Fibroblast of pulmonary artery (primary cell): ENCODE data around the gene FRMD4A.
A peak's percentile ranks its signal among the peaks of the same experiment; 100 is the strongest.

Experiments
- DNase-seq: peaks from one replicate; pipeline ENCODE4 v3.0.0-alpha.2; 2010; ENCODE audit warnings: low read depth
- H3K4me3 ChIP-seq: replicated peaks from 2 replicates; pipeline ENCODE4 v1.5.1; 2011; ENCODE audit warnings: low read depth, mild to moderate bottlenecking, control low read depth, low read length, moderate library complexity
- TF ChIP-seq, protein P1 (sequence below): IDR thresholded peaks from 2 replicates; pipeline ENCODE4 v1.5.1; 2011; ENCODE audit warnings: mild to moderate bottlenecking, control low read depth, low read length, inconsistent platforms; ENCODE audit errors: missing control alignments

Gene FRMD4A

DNA sequence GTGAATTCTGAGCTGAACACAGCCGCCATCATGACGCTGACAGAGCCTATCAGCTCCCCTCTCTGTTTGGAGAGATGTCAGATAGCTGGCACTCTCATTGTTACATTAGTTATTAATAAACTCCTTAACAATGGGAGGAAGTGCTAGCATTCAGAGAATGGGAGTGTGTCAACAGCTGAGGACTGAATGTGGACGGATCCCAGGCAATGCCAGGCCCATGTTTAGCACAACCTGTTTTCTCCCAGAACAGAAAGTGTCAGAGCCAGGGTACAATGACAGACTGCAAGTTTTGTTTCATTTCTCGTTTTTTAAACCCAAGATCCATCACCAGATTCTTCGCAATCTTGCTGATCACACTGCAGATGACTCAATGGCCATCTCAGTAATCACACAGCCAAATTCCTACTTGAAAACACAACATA, 644.4 kb downstream of the FRMD4A start:
- TF ChIP-seq, protein P1, sequence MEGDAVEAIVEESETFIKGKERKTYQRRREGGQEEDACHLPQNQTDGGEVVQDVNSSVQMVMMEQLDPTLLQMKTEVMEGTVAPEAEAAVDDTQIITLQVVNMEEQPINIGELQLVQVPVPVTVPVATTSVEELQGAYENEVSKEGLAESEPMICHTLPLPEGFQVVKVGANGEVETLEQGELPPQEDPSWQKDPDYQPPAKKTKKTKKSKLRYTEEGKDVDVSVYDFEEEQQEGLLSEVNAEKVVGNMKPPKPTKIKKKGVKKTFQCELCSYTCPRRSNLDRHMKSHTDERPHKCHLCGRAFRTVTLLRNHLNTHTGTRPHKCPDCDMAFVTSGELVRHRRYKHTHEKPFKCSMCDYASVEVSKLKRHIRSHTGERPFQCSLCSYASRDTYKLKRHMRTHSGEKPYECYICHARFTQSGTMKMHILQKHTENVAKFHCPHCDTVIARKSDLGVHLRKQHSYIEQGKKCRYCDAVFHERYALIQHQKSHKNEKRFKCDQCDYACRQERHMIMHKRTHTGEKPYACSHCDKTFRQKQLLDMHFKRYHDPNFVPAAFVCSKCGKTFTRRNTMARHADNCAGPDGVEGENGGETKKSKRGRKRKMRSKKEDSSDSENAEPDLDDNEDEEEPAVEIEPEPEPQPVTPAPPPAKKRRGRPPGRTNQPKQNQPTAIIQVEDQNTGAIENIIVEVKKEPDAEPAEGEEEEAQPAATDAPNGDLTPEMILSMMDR = no peak
- no peak overlapping the region for H3K4me3 ChIP-seq
- peak; percentile 90 for DNase-seq

DNA sequence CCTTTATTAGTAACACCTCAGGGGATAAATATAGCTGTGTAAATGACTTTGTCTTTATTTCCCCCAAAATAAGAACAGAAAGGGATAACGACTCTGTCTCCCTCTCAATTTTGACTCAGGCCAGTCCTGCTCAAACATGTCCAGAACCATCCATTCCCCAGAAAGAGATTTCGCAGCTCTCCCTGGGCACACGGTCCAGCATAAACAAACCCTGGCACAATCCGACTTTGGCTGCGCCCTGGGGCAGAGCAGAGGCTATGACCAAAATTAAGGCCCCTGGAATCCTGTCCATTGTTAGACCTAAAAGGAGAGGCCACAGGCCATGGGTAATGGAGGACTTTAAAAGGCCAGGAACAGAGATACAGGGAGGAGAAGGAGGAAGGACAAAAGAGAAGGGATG, 644.8 kb downstream of the FRMD4A start:
- TF ChIP-seq, protein P1 = no peak
- H3K4me3 ChIP-seq = no peak overlapping the region
- DNase-seq = no peak

- no peak for DNase-seq
- TF ChIP-seq, protein P1 = no peak
- H3K4me3 ChIP-seq = no peak overlapping the region
Observed at GRCh38 chr10:13684806-13685482, 645.8 kb downstream of the FRMD4A start.

DNA sequence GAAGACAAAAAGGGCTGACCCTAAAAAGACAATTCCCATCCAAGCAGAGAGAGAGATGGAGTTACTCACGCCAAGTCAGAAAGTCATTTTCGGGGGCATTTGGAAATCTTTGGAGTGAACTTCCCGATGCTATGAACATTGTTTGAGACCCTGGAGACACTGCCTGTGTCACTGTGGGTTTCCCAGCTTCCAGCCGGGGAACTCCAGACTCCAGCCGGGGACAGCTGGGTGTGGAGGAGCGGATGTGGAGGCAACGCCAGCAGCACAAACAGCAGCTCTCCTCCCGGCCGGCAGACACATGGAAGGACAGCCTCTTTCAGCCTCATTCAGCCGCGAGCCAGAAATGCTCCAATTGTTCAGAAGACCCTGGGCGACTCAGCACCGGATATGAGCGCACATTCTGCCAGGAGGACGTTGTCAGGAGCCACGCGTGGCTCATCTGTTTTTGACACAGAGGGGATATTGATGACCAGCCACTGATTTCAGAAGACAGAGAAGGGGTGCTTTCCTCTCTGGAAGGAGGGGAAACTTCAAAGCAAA, 646.4 kb downstream of the FRMD4A start:
- DNase-seq = peak; percentile 90
- H3K4me3 ChIP-seq = no peak overlapping the region
- TF ChIP-seq, protein P1 = no peak

DNA sequence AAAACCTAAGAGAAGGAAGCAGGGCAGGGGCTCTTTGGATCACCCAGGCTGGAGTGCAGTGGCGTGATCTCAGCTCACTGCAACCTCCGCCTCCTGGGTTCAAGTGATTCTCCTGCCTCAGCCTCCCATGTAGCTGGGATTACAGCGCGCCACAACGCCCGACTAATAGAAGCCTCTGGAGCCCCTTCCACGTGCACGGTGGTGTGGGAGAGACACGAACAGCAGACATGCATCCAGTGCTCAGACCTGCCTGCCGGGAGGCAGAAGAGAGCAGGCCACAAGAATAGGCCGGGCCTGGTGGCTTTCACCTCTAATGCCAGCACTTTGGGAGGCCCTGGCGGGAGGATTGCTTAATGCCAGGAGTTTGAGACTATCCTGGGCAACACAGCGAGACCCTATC, 647.7 kb downstream of the FRMD4A start:
- DNase-seq = no peak
- H3K4me3 ChIP-seq = no peak overlapping the region
- TF ChIP-seq, protein P1 = no peak

- H3K4me3 ChIP-seq = no peak overlapping the region
- TF ChIP-seq, protein P1 = no peak
- no peak for DNase-seq
Observed at GRCh38 chr10:13681960-13682359, 648.8 kb downstream of the FRMD4A start.

DNA sequence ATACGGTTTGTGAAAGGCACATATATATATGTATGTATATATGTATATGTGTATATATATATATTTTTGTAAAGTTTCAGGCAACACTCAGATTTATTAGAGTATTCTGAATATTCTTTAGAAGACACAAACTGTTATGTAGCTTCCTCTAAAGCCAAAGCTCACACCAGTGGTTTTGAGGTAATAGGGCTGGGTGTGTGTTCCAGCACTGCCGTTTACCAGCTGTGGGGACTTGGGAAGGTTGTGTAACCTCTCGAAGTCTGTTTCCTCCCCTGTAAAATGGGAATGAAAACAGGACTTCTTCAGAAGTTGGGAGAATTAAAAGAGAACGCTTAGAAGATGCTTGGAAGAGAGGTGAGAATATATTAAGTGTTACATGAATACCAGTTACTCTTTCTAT, 649.2 kb downstream of the FRMD4A start:
- no peak overlapping the region for H3K4me3 ChIP-seq
- no peak for DNase-seq
- TF ChIP-seq, protein P1 = no peak
